ENCODE measurements around the gene RELN. TPM values are rescaled to one million over a fixed set of nuclear protein-coding genes. Genes with fewer than 3 reads are reported as not detected.

RELN gene
- total and polyA plus RNA-seq, 2 donors (not counting 1 experiment from before 2014, with no cell fraction given), result not detected

- H3K27me3 Mint-ChIP-seq, result peaks cover 6% of the 10 kb centered on the region
- no peak overlapping the region for H3K27ac Mint-ChIP-seq
Measured at GRCh38 chr7:103640031-103640779, 349.3 kb downstream of the RELN start.

More at GRCh38 chr7:103640031-103640779, 349.3 kb downstream of the RELN start:
- Mint-ChIP-seq H3K4me3 (no peak overlapping the region), H3K4me1 (no peaks in the 10 kb centered on the region), H3K9me3 (ENCODE audit: insufficient read depth) (no peaks in the 10 kb centered on the region)
- no peaks in the 10 kb centered on the region for H3K36me3 ChIP-seq (replicated peaks in 1 of 2; ENCODE audit: control extremely low read depth in 1 of 2, control insufficient read depth in 1 of 2, extremely low read depth in 1 of 2, insufficient read depth in 2 of 2, low read length in 1 of 2)
- ATAC-seq (ENCODE audit: low read depth) (no peak), DNase-seq (no peak)
- no peak overlapping the region for H3K4me3 ChIP-seq (ENCODE audit: control extremely low read depth in 1 of 5, extremely low read depth in 1 of 5, insufficient read depth in 1 of 5, low read depth in 2 of 5, low read length in 4 of 5)
- H3K79me2 ChIP-seq (ENCODE audit: control insufficient read depth, insufficient read depth, low read length), result no peaks in the 10 kb centered on the region
- H3K4me1 ChIP-seq (ENCODE audit: control insufficient read depth in 2 of 2, insufficient read depth in 2 of 2, low read length in 2 of 2), result no peaks in the 10 kb centered on the region
- no peaks in the 10 kb centered on the region for H3K27me3 ChIP-seq (replicated peaks in 1 of 4; ENCODE audit: control extremely low read depth in 1 of 4, control insufficient read depth in 3 of 4, insufficient read depth in 4 of 4, low read length in 3 of 4)
- H3K9me3 ChIP-seq (ENCODE audit: control extremely low read depth in 1 of 3, control insufficient read depth in 2 of 3, insufficient read depth in 1 of 3, low read length in 2 of 3), result no peaks in the 10 kb centered on the region
- no peak overlapping the region for H2AFZ ChIP-seq (ENCODE audit: insufficient read depth, low read depth, low read length, poor library complexity, severe bottlenecking)
- ChIA-PET CTCF (no interaction called here), POLR2A (no interaction called here)
- H4K20me1 ChIP-seq (ENCODE audit: control insufficient read depth, insufficient read depth, low read length, poor library complexity, severe bottlenecking), result no peaks in the 10 kb centered on the region
- no peak for TF ChIP-seq CTCF (IDR thresholded peaks at IDR 0.05)
- no peak for TF ChIP-seq EZH2 (IDR thresholded peaks at IDR 0.05; ENCODE audit: borderline replicate concordance, insufficient read depth, low read depth, low read length, poor library complexity, severe bottlenecking)
- H3K9ac ChIP-seq (ENCODE audit: low read length), result no peak overlapping the region
- intact Hi-C loops (cut with micrococcal nuclease), result no loop called here
- no CpG with 5 or more reads among the region's 5 CpGs for WGBS (ENCODE audit: insufficient coverage)
- no peak overlapping the region for H3K4me2 ChIP-seq (replicated peaks; ENCODE audit: low read depth, low read length, poor library complexity, severe bottlenecking)
- H3K27ac ChIP-seq (ENCODE audit: low read length in 2 of 2), result no peak overlapping the region

Data from B cell (primary cell).